ENCODE results near the gene RFX3. TPM values are rescaled to one million over a fixed set of nuclear protein-coding genes. Genes with fewer than 3 reads are reported as not detected.
A peak's percentile ranks its signal among the peaks of the same experiment; 100 is the strongest.

RFX3 gene
- total RNA-seq, 1 experiment from 2014 or later = 9.9 TPM

DNA sequence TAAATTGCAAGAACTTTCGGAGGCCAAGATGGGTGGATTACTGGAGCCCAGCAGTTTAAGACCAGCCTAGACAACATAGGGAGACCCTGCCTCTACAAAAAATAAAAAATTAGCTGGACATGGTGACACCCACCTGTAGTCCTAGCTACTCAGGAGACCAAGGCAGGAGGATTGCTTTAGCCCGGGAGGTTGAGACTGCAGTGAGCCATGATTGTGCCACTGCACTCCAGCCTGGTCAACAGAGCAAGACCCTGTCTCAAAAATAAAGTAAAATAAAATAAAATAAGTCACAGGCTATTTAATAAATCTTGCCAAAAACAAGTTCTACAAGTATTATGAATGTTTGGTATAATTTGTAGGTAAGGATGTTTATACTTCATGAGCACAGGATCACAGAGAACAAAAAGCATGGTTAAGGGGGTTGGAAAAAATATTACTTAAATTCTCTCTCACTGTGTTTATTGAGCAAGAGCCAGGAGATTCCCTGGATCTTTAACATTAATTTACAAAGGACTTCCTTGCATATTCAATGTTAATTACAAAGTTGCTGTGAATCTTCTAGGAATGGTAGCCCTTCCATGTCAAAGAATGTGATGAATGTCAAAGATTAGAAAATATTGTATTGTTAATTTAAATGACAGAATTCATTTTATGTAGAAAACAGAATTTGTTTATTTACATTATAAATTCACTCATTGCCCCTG, 164.0 kb downstream of the RFX3 start:
- Histone ChIP-seq H2AFZ (ENCODE audit: low read length) (no peak overlapping the region), H3K18ac (ENCODE audit: insufficient read length, low read depth, low read length) (no peak overlapping the region), H2BK5ac (ENCODE audit: insufficient read length, low read length) (no peak overlapping the region), H4K8ac (replicated peaks; ENCODE audit: insufficient read length, low read depth, low read length) (no peak overlapping the region), H2BK12ac (ENCODE audit: insufficient read length, low read depth, low read length) (no peak overlapping the region), H3K23me2 (ENCODE audit: insufficient read length, low read depth, low read length, poor library complexity, severe bottlenecking) (no peaks in the 10 kb centered on the region), H3K14ac (ENCODE audit: insufficient read depth, low read length) (no peak overlapping the region), H3K79me2 (ENCODE audit: insufficient read depth, low read length) (no peaks in the 10 kb centered on the region), H2AK5ac (ENCODE audit: insufficient read length, low read length) (no peak overlapping the region), H4K20me1 (ENCODE audit: control insufficient read depth, insufficient read depth, insufficient read length) (no peaks in the 10 kb centered on the region), H4K5ac (ENCODE audit: insufficient read length, low read depth, low read length) (no peak overlapping the region), H3K4me2 (ENCODE audit: insufficient read depth, insufficient read length, low read length) (no peak overlapping the region), H3K9ac (ENCODE audit: extremely low read depth, insufficient read length, low read length) (no peak overlapping the region), H3T11ph (ENCODE audit: low read length) (no peak overlapping the region), H3K23ac (ENCODE audit: insufficient read length, low read depth, low read length) (no peak overlapping the region), H3K4ac (ENCODE audit: low read depth, low read length) (no peak overlapping the region), H2BK15ac (ENCODE audit: low read depth, low read length) (no peak overlapping the region), H3K56ac (ENCODE audit: insufficient read length, low read depth, low read length) (no peak overlapping the region), H4K91ac (ENCODE audit: insufficient read length, low read depth, low read length) (no peak overlapping the region), H3K79me1 (ENCODE audit: insufficient read depth, low read depth, low read length, poor library complexity, severe bottlenecking) (no peaks in the 10 kb centered on the region), H3K27ac (ENCODE audit: insufficient read length, low read depth, low read length) (no peak overlapping the region), H3K27me3 (ENCODE audit: insufficient read depth, low read length) (no peaks in the 10 kb centered on the region), H3K4me1 (ENCODE audit: insufficient read depth, low read length) (no peaks in the 10 kb centered on the region; the same call in 1 of the 2 replicates), H3K9me3 (ENCODE audit: control insufficient read depth, low read depth, low read length) (no peaks in the 10 kb centered on the region), H2BK120ac (ENCODE audit: low read depth, low read length, poor library complexity, severe bottlenecking) (no peak overlapping the region), H2BK20ac (ENCODE audit: low read depth, low read length, poor library complexity, severe bottlenecking) (no peak overlapping the region)
- no CpG with 5 or more reads among the region's 2 CpGs for WGBS (ENCODE audit: extremely low coverage, insufficient read length, low lambda C conversion rate)
- H3K9me3 Mint-ChIP-seq = no peaks in the 10 kb centered on the region
- H3K4me3 Mint-ChIP-seq = no peak overlapping the region
- DNase-seq = no peak
- H3K27ac Mint-ChIP-seq = peak overlapping the region; percentile 18 to 97 (median 66); a peak in 4 of 7 replicates
- no peaks in the 10 kb centered on the region for H3K27me3 Mint-ChIP-seq (ENCODE audit: low read depth)
- H3K36me3 Mint-ChIP-seq (ENCODE audit: insufficient read depth in 1 of 3, low read depth in 3 of 3) = peaks cover 0 to 4% (median 2%) of the 10 kb centered on the region in 3 experiments; a peak in 2 of 7 replicates
- TF ChIP-seq, protein P1, sequence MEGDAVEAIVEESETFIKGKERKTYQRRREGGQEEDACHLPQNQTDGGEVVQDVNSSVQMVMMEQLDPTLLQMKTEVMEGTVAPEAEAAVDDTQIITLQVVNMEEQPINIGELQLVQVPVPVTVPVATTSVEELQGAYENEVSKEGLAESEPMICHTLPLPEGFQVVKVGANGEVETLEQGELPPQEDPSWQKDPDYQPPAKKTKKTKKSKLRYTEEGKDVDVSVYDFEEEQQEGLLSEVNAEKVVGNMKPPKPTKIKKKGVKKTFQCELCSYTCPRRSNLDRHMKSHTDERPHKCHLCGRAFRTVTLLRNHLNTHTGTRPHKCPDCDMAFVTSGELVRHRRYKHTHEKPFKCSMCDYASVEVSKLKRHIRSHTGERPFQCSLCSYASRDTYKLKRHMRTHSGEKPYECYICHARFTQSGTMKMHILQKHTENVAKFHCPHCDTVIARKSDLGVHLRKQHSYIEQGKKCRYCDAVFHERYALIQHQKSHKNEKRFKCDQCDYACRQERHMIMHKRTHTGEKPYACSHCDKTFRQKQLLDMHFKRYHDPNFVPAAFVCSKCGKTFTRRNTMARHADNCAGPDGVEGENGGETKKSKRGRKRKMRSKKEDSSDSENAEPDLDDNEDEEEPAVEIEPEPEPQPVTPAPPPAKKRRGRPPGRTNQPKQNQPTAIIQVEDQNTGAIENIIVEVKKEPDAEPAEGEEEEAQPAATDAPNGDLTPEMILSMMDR (conservative IDR thresholded peaks at IDR 0.05) = no peak
- H3K4me1 Mint-ChIP-seq = peaks cover 31 to 33% of the 10 kb centered on the region in 2 experiments

Data from H9 (cell line).